ENCODE data around the gene NELL1.
A peak's percentile ranks its signal among the peaks of the same experiment; 100 is the strongest.

Gene NELL1

DNA sequence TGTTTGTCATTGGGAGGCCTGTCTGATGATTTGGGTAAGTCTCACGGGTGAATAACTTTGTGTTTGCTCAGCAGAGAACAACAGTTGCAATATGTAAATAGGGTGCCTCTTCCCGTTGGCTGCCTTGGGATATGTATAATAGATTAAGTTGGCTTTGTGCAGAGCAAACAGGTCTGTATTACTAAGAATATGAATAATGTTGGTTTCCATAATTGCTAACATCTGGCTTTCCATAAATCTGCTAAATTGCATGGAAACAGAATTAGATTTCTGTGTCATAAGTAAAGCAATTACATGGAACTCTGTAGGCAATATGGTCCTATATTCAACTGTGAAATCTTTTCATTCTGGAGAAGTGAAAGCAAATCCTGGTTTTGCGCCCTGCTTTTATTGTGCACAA lies 887.5 kb downstream of the NELL1 start:
- no peak for DNase-seq (ENCODE audit: low read depth, low spot score)

DNA sequence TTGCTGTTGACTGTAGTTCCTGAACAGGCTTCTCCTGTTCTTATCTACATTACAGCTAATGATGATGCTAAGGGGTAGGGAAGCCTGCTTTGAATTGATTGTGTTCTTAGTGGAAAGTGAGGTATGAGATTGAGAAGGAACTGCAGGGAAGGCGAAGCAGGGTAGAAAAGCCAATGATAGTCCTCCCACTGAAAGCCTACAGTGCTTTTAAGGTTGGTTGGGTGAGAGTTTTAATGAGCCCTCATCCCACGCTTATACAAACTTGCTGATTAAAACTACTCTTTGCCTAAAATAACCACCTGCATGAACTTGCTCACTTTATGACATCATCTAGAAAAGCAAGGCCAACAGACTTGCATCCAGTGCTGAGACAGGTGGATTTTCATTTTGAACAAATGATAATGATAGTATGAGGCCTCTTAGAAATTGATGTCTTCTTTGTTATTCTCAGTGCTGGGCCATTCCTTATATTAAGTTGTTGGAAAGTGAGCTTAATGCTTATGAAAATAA lies 891.1 kb downstream of the NELL1 start:
- no peak for DNase-seq (ENCODE audit: low read depth, low spot score)

DNA sequence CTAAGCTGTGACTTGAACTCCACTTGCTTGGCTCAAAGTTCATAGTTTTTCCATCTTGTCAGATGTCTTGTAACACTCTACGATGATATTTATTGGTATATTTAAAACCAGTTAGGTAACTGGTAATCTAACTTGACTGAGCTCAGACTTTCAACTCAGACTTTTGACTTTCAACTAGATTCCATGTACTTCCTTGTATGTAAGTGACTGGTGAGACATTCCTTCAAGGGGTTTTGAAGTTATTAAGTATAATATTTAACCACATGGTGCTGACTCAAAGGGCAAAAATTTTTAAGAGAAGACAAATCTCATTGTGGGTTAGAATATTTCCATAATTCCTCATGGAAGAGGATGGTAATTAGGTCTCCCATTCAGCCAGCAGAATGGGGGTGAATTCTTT lies 892.2 kb downstream of the NELL1 start:
- peak; percentile 15 for DNase-seq (ENCODE audit: low read depth, low spot score)

DNA sequence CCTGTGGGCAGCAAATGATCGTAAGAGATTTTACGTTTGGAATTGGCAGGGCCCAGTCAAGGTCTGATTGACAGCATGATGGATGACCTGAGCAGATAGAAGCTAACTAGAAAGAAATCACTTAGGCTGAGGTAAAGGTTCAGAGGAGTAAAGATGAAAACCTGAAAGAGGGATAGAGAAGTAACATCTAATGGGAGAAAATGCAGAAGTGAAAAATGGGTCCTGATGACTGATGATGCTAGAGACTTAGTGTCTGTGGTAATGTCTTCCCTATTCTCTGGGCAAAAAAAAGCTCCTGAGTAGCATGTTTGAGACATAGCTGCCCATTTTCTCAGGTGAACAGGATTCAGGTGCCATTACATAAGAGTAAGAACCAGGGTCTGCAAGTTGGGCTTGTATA lies 894.7 kb downstream of the NELL1 start:
- DNase-seq (ENCODE audit: low read depth, low spot score) = no peak

DNA sequence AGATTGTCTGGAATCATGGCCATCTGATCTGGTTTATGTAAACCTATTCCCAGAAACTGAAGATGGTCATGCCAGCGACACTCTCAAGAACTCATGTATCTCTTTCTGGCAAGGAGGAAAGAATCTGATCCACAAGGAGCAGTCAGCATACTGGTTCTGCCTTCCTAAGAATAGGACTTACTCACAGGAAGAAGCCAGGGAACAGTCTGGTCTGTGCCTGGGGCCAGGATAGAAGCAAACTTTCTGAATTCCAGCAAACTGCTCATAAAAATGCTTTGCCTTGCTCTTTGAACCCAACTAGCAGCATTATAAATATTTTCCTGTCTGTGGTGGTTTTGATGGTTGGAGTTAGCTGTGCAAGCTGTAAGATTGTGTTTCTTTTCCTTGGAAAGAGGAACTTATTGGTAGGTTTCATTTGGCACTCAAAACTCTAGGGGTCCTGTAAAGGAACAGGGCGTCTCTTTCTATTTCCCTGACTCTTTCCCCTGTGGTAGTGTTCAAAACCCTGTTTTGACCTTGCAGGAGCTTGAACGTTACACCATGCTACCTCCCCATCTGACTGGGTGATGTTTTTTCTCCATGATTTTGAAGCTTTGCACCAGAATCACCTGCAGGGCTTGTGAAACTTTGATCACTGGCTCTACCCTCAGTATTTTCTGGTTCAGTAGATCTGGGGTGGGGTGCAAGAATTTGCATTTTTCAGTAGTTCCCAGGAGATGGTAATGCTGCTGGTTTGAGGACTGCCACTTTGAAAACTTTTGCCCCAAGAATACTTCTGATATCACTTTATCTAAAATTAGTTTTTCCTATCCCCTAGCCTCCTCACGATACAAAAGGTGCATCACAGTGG lies 895.7 kb downstream of the NELL1 start:
- DNase-seq (ENCODE audit: low read depth, low spot score) = peak; percentile 10

DNA sequence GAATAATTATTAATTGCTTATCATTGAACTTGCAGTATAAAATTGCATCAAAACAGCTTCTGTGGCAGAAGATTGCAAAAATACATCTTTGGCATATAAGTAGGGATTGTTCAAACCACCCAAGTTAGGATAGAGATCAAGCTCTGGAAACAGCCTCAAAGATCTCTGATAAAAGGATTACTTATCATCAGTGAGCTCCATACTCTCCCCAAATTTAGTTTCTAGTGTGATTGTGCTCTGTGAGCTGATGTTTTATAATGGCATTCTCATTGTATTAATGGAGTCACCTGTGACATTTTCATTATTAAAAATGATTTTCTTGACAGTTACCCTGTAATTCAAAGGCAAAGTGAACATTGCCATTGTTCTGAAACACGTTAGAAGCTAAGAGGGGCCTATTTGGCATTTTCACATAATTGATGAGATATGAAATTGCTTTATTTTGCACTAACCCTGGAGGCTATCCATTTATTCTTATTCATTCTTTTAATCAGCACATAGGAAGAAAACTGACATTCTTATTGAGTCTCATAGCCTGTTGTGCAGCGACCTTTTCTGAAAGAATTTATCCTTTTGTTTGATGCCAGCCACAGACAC lies 897.2 kb downstream of the NELL1 start:
- no peak for DNase-seq (ENCODE audit: low read depth, low spot score)

GRCh38 chr11:21567645-21568290 lies 898.4 kb downstream of the NELL1 start:
- DNase-seq (ENCODE audit: low read depth, low spot score) = no peak

- DNase-seq (ENCODE audit: low read depth, low spot score) = no peak
Observed at GRCh38 chr11:21572210-21572609, 902.8 kb downstream of the NELL1 start.

- DNase-seq (ENCODE audit: low read depth, low spot score) = no peak
Observed at GRCh38 chr11:21582791-21583190, 913.4 kb downstream of the NELL1 start.

DNA sequence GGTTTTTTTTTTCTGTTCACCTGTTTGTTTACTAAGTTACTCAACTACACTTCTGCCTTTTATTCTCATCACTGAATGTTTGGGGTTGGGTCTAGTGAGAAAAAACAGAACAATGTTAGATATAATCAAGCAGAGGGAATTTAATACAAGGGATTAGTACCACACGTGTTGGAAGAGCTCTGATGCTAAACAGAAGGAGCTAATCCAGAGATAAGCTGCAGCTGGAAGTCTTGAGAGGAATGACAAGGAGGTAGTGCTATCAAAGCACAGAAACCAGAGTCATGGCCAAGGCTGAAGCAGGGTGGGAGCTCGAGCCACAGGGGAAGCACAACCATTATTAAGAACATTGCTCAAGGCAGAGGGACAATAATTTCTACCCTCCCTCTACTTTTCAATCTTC lies 919.4 kb downstream of the NELL1 start:
- DNase-seq (ENCODE audit: low read depth, low spot score) = no peak

GRCh38 chr11:21602699-21603098 lies 933.3 kb downstream of the NELL1 start:
- DNase-seq (ENCODE audit: low read depth, low spot score) = no peak

DNA sequence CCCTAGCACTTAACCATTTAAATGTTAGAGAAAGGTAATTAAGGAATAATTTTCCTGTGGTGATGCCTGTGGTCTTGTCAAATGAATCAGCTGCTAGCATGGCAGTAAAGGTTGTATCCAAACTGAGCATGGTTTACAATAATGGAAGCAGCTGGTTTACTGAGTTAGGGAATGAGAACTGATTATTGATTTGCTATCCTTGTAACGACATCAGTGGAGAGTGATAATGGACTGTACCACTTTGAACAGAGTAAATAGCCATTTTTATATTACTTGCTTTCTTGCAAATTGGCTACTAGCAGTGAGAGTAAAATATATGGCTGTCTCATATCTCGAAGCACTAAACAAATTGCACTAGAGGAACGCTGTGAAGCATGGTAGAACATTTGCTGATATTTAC lies 934.5 kb downstream of the NELL1 start:
- no peak for DNase-seq (ENCODE audit: low read depth, low spot score)

- DNase-seq (ENCODE audit: low read depth, low spot score) = no peak
Observed at GRCh38 chr11:21604564-21604963, 935.2 kb downstream of the NELL1 start.

- no peak for DNase-seq (ENCODE audit: low read depth, low spot score)
Observed at GRCh38 chr11:21612326-21612725, 942.9 kb downstream of the NELL1 start.

DNA sequence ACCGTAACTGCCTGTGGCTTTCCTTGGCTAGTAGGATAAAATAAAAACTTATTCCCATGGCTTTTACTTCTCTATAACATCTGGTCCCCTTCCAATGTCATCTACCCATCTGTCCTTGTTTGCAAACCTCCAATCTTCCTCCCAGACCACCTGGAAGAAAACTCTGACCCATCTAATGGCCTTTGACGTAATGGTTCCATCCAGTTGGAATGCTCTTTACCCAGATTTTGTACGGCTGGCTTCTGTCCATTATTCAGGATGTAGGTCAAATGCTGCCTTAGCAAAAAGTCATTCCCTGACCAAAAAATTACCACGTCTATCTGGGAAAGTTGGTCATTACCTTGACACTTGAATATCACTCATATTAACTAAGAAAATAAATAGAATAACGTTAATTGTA lies 945.6 kb downstream of the NELL1 start:
- DNase-seq (ENCODE audit: low read depth, low spot score) = no peak

- DNase-seq (ENCODE audit: low read depth, low spot score) = no peak
Observed at GRCh38 chr11:21615955-21616371, 946.6 kb downstream of the NELL1 start.

- peak; percentile 3 for DNase-seq (ENCODE audit: low read depth, low spot score)
Observed at GRCh38 chr11:21622566-21622965, 953.2 kb downstream of the NELL1 start.

- DNase-seq (ENCODE audit: low read depth, low spot score) = peak; percentile 21
Observed at GRCh38 chr11:21622995-21623394, 953.6 kb downstream of the NELL1 start.

Measured in astrocyte of the hippocampus (primary cell).